AG20443 (cell line): ENCODE measurements around the gene BAHCC1.
"Not testable (repeated sequence)": the region's sequence is repeated elsewhere in the genome, so short reads cannot be mapped to it uniquely, and the experiment has no call there.

Experiments used
- DNase-seq: peaks from one replicate; pipeline ENCODE4 v3.0.0; 2012; ENCODE audit warnings: low spot score, mixed read lengths

The BAHCC1 gene

DNA sequence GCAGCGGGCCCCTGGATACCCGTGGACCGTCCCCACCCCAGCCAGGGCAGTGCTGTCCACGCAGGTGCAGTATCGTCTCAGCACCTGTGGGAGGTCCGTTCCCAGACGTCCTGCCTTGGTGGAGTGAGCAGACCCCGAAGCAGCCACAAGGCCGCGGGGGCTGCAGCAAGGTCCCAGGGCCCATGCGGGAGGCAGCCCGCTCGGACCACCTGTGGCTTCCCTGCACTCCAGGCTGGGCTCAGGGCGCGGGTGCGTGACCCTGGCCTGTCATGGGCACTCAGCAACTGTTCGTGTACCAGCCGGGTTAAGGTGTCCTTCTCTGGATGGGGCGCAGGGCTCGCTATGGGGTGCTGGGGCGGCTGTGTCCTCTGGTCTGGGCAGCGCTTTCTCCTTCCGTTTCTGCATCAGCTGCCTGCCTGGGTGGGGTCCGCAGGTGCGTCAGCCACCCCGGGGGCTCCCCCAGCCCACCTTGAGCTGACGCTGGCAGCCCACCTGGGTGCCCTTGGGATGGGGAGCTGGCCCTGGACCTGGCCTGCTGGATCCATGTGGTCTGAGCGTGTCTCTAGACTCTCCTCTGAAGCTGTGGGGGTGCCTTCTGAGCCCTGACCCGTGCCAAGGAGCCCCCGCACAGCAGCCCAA lies 18.4 kb downstream of the BAHCC1 start:
- no peak for DNase-seq

DNA sequence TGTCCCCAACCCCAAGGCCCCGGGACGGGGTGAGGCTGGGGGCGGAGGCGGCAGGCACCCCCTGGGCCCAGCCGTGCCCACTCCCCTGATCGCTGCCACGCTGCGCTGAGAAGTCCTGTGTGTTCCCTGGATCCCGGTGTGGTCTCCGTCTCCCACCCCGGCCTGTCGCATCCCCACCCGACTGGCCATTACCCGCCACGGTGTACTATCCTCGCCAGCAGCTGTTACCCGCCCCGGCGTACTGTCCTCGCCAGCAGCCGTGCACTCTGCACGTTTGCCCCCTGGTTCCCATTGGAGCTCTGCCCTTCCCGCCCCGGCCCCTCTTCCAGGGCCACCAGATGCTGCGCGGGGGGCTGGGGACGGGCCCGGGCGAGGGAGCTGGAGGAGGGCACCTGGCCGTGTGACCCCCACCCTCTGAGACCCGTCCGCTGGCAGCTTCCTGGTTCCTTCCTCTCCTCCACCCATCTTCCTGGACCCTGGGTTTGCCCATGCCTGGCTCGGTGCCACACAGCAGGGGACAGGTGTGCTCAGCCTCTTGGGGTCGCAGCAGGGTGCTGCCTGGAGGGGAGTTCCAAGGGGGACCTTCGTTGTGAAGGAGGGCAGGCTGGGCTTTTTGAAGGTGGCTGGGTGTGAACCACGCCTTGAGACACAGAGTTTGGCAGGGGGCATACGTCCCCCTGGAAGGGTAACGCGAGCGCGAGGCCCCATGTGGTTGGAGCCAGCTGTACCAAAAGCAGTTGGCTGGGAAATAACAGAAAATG lies 19.7 kb downstream of the BAHCC1 start:
- DNase-seq: no peak

GRCh38 chr17:81415681-81416080 lies 20.4 kb downstream of the BAHCC1 start:
- no peak for DNase-seq

- DNase-seq: no peak
These were observed 21.4 kb downstream of the BAHCC1 start for GRCh38 chr17:81416612-81417011.

DNA sequence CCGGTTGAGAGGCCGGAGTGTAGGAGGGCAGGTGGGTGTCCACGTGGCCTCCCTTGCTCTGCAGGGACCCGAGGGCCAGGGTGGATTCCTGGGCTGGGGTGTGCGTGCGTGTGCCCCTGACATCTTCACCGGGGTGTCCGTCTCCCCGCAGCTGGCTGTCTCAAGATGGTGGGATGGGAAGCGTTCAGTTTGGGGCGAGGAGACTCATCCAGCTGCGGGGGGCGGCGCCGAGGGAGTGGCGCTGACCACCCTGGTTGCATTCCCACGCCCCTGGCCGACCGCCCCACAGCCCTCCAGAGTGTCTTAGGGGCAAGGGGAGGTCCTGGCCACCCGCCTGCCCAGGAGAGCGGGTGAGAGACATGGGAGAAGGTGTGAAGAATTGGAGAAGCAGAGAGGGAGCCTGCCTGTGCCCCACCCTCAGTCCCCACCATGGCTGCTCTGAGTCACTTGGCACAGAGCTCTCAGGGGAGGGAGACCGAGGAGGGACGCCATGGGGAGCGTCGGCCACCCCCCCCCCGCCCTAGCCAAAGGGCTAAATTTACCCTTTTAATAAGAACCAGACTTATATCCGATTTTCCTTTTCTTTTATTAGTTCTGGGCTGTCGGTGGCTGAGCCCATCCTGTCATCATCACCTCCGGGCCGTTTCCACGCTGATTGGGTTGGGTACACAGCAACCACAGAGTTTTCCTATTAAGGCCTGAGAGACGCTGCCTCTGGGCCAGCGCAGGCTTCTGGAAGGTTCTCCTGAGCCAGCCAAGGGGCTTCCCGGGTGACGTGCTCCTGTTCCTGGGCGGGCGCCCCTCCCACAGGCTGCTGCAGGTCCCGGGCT lies 22.0 kb downstream of the BAHCC1 start:
- DNase-seq: peak; percentile 90

GRCh38 chr17:81417879-81418709 lies 22.8 kb downstream of the BAHCC1 start:
- no peak for DNase-seq

- no peak for DNase-seq
These were observed 23.6 kb downstream of the BAHCC1 start for GRCh38 chr17:81418710-81419318.

DNA sequence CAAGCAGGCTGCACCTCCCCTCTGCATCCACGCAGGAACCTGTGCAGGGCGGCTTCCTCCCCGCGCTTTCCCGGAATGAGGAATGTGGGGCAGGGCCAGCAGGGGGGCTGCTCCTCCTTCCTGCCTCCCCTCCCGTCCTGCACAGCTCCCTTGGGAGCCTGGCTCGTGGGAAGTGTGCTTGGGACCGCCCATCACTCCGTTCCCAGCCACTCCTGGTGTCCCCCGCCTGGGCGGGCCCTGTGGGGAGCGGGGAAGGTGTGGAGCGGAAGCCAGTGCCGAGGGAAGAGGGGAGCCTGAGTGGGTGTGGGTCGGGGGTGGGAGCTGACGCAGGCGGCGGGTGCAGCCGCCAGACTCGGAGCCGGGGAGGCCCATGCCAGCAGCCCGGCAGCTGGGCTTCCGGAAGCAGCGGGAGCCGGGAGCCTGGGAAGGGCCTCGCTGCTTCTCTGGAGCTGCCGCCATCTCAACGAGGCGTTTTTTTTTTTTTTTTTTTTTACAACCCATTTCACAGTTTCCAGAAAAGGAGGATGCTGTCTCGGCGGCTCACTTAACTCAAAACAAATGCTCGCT lies 24.1 kb downstream of the BAHCC1 start:
- DNase-seq: peak; percentile 76

GRCh38 chr17:81419886-81420768 lies 24.9 kb downstream of the BAHCC1 start:
- no peak for DNase-seq

GRCh38 chr17:81420769-81421462 lies 25.7 kb downstream of the BAHCC1 start:
- DNase-seq: peak; percentile 70

GRCh38 chr17:81422776-81423697 lies 27.8 kb downstream of the BAHCC1 start:
- peak; percentile 94 for DNase-seq

GRCh38 chr17:81423698-81424071 lies 28.4 kb downstream of the BAHCC1 start:
- no peak for DNase-seq

DNA sequence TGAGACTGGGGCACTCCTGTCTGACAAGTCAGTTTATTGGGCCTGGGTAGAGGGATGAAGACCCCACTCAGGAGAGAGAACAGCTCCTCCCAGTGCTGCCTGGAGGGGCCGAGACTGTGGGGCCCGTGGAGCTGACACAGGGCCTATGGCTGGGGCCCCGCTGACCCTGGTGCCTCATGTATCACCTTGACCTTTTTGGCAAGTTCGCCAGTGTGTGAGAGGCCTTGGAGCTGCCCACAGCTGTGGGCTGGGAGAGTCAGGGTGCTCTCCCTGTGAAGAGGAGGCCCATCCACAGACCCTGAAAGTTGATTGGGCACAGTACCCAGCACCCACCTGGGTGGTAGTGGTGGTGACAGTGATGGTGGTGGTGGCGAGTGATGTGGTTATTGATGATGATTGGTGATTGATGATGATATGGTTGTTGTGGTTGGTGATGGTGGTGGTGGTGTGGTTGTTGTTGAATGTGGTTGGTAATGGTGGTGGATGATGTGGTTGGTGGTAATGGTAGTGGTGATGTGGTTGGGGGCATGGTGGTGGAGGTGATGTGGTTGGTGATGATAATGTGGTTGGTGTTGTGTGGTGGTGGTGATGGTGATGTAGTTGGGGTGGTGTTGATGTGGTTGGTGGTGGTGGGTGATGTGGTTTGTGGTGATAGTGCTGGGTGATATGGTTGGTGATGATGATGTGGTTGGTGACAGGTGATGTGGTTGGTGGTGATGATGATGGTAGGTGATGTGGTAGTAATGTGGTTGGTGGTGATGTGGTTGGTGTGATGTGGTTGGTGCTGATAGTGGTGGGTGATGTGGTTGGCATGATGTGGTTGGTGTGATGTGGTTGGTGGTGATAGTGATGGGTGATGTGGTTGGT lies 29.1 kb downstream of the BAHCC1 start:
- no peak for DNase-seq

DNA sequence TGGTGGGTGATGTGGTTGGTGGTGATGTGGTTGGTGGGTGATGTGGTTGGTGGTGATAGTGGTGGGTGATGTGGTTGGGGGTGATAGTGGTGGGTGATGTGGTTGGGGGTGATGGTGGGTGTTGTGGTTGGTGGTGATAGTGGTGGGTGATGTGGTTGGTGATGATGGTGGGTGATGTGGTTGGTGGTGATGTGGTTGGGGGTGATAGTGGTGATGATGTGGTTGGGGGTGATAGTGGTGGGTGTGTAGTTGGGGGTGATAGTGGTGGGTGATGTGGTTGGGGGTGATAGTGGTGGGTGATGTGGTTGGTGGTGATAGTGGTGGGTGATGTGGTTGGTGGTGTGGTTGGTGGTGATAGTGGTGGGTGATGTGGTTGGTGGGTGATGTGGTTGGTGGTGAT lies 29.8 kb downstream of the BAHCC1 start:
- DNase-seq: not testable (repeated sequence)

- not testable (repeated sequence) for DNase-seq
These were observed 30.6 kb downstream of the BAHCC1 start for GRCh38 chr17:81425716-81426392.

DNA sequence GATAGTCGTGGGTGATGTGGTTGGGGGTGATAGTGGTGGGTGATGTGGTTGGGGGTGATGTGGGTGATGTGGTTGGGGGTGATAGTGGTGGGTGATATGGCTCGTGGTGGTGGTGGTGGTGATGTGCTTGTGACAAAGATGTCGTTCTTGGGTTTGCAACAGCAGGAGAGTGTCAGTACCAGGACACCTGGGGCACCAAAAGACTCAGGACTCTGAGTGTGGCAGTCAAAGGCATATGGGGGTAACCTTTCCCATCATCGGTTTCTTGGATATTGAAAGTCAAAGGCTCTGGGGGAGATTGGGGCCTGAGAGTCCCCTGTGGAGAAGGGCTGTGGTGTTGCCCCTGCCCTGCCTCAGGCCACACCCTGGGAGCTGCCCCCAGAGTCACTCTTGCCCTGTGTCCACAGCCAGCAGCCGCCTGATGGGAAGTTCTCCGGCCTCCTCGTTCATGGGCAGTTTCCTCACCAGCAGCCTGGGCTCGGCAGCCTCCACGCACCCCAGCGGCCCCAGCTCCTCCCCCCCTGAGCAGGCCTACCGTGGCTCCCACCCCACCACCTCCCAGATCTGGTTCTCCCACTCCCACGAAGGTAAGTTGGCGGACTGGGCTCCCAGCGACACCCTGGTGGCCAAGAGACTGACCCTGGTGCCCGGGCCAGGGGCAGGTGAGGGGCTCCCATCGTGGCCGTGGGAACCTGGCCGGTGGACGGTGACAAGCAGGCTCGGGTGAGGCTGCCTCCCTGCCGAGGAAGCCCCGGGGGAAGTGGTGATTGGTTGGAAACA lies 31.3 kb downstream of the BAHCC1 start:
- no peak for DNase-seq
